ENCODE data around the gene SFT2D3.

Gene SFT2D3

GRCh38 chr2:127701193-127701650 lies at the start of gene SFT2D3:
Gene SFT2D3, plus strand, starts transcription at chr2:127701497. Its CDS starts 32 bp downstream, at chr2:127701529.
- DNase-seq: peak; percentile 95

- DNase-seq: no peak
These were observed 49.2 kb upstream of the SFT2D3 start for GRCh38 chr2:127651971-127652550.

GRCh38 chr2:127652786-127653357 lies 48.4 kb upstream of the SFT2D3 start:
- no peak for DNase-seq

GRCh38 chr2:127653421-127654083 lies 47.7 kb upstream of the SFT2D3 start:
- no peak for DNase-seq

GRCh38 chr2:127654084-127654837 lies 47.0 kb upstream of the SFT2D3 start:
- no peak for DNase-seq

GRCh38 chr2:127654838-127655175 lies 46.5 kb upstream of the SFT2D3 start:
- DNase-seq: no peak

- peak; percentile 74 for DNase-seq
These were observed 45.9 kb upstream of the SFT2D3 start for GRCh38 chr2:127655209-127656073.

GRCh38 chr2:127656569-127657231 lies 44.6 kb upstream of the SFT2D3 start:
- no peak for DNase-seq

- no peak for DNase-seq
These were observed 44.1 kb upstream of the SFT2D3 start for GRCh38 chr2:127657232-127657595.

- DNase-seq: no peak
These were observed 43.2 kb upstream of the SFT2D3 start for GRCh38 chr2:127658146-127658545.

GRCh38 chr2:127658641-127659407 lies 42.5 kb upstream of the SFT2D3 start:
- DNase-seq: no peak

GRCh38 chr2:127659408-127660290 lies 41.6 kb upstream of the SFT2D3 start:
- no peak for DNase-seq

- DNase-seq: no peak
These were observed 41.1 kb upstream of the SFT2D3 start for GRCh38 chr2:127660291-127660578.

- no peak for DNase-seq
These were observed 40.1 kb upstream of the SFT2D3 start for GRCh38 chr2:127661072-127661649.

GRCh38 chr2:127661949-127662510 lies 39.3 kb upstream of the SFT2D3 start:
- no peak for DNase-seq

GRCh38 chr2:127662937-127663565 lies 38.2 kb upstream of the SFT2D3 start:
- no peak for DNase-seq

GRCh38 chr2:127663566-127664064 lies 37.7 kb upstream of the SFT2D3 start:
- no peak for DNase-seq

- DNase-seq: no peak
These were observed 37.0 kb upstream of the SFT2D3 start for GRCh38 chr2:127664065-127664894.
